PC-3 (cell line): ENCODE data around the gene TIGD2. TPM values are rescaled to one million over a fixed set of nuclear protein-coding genes. Genes with fewer than 3 reads are reported as not detected.

Experiments used
- ATAC-seq: fragments of 200-7000 bp; cut with Tn5 transposase; 2 replicates; pipeline ENCODE4 v1.9.1; 2020; ENCODE audit warnings: mild to moderate bottlenecking, moderate library complexity
- BruUV-seq: library from RNA; stranded (reverse); fragments of 400-500 nt; replicated peaks from 2 replicates; lab custom pipeline; 2021; lab: Mats Ljungman, UMichigan
- CTCF ChIA-PET: fragments of 300-600 bp; sonication (Branson Sonifier 250); formaldehyde crosslinking; loops from one replicate; lab custom pipeline; 2022; ENCODE audit warnings: antibody characterized with exemption; lab: Charles Lee
- POLR2A ChIA-PET: fragments of 300-600 bp; sonication (Branson Sonifier 250); formaldehyde crosslinking; loops from one replicate; lab custom pipeline; 2022; ENCODE audit warnings: antibody characterized with exemption; ENCODE audit not compliant: unreplicated experiment; lab: Charles Lee
- DNase-seq: peaks from one replicate; pipeline ENCODE4 v3.0.0-alpha.2; 2015
- H2AFZ ChIP-seq: fragments of 300-600 bp; sonication (generic); 2 replicates; pipeline ENCODE4 v1.6.0; 2016; ENCODE audit warnings: antibody characterized with exemption, low read length
- H3F3A ChIP-seq: fragments of 300-600 bp; sonication (generic); one replicate; pipeline ENCODE4 v1.6.0; 2017; ENCODE audit warnings: antibody characterized with exemption, low read length, control low read depth, mild to moderate bottlenecking; ENCODE audit not compliant: unreplicated experiment
- H3K27ac ChIP-seq: fragments of 300-600 bp; sonication (generic); 2 replicates; pipeline ENCODE4 v1.5.1; 2016; ENCODE audit warnings: mild to moderate bottlenecking, low read length
- H3K27me3 ChIP-seq: fragments of 300-600 bp; sonication (generic); 2 replicates; pipeline ENCODE4 v1.6.1; 2016; ENCODE audit warnings: low read length, mixed read lengths
- H3K36me3 ChIP-seq: fragments of 300-600 bp; sonication (generic); 2 replicates; pipeline ENCODE4 v1.6.1; 2016; ENCODE audit warnings: low read depth, mixed run types, low read length, mixed read lengths
- H3K4me1 ChIP-seq: fragments of 300-600 bp; sonication (generic); 2 replicates; pipeline ENCODE4 v1.5.1; 2016; ENCODE audit warnings: low read length; ENCODE audit not compliant: insufficient read depth
- H3K4me2 ChIP-seq: fragments of 300-600 bp; sonication (generic); 2 replicates; pipeline ENCODE4 v1.6.0; 2016; ENCODE audit warnings: low read length
- H3K4me3 ChIP-seq: fragments of 300-600 bp; sonication (generic); 2 replicates; pipeline ENCODE4 v1.5.1; 2016; ENCODE audit warnings: mild to moderate bottlenecking, low read length, mixed read lengths
- H3K79me2 ChIP-seq: fragments of 300-600 bp; sonication (generic); 2 replicates; pipeline ENCODE4 v1.6.1; 2017; ENCODE audit warnings: low read length, mixed read lengths
- H3K9ac ChIP-seq: fragments of 300-600 bp; sonication (generic); 2 replicates; pipeline ENCODE4 v1.6.0; 2016; ENCODE audit warnings: mild to moderate bottlenecking, low read length
- H3K9me2 ChIP-seq: fragments of 300-600 bp; sonication (generic); replicated peaks from 2 replicates; pipeline ENCODE4 v1.6.1; 2016; ENCODE audit warnings: mixed run types, low read length, mixed read lengths
- H3K9me3 ChIP-seq: fragments of 300-600 bp; sonication (generic); 2 replicates; pipeline ENCODE4 v1.6.1; 2016; ENCODE audit warnings: low read length, mixed read lengths
- H4K20me1 ChIP-seq: fragments of 300-600 bp; sonication (generic); 2 replicates; pipeline ENCODE4 v1.6.1; 2016; ENCODE audit warnings: low read length, mixed read lengths
- CTCF ChIP-seq: fragments of 300-600 bp; sonication (generic); conservative IDR thresholded peaks from 2 replicates; pipeline ENCODE4 v1.5.1; 2017; ENCODE audit warnings: antibody characterized with exemption, low read depth, mild to moderate bottlenecking, low read length
- EZH2 ChIP-seq: fragments of 300-600 bp; sonication (generic); IDR thresholded peaks from one replicate; pipeline ENCODE4 v1.6.1; 2017; ENCODE audit warnings: antibody characterized with exemption, mild to moderate bottlenecking, low read length; ENCODE audit not compliant: unreplicated experiment
- EZH2phosphoT487 ChIP-seq: fragments of 300-600 bp; sonication (generic); IDR thresholded peaks from 2 replicates; pipeline ENCODE4 v1.6.1; 2018; ENCODE audit warnings: mild to moderate bottlenecking, antibody characterized with exemption, low read length, borderline replicate concordance
- intact Hi-C: fragments of 100-400 bp; cut with micrococcal nuclease; formaldehyde crosslinking; loops from 2 replicates; pipeline ENCODE4 v1.9.0; 2023
- total RNA-seq: library from RNA; depleted of rRNA; stranded (reverse); fragments of >200 nt; gene quantifications from 2 replicates; pipeline ENCODE4 v1.2.3, GENCODE V29; 2014

The TIGD2 gene
- total RNA-seq, 1 experiment from 2014 or later, result 5.4 TPM

- no peaks in the 10 kb centered on the region for H3K27me3 ChIP-seq
- H3K9me3 ChIP-seq, result no peaks in the 10 kb centered on the region
- no TSS peak for BruUV-seq
- peak; percentile 77 for DNase-seq
- peak overlapping the region; percentile 9; the same call in 1 of the 2 replicates for H3K4me2 ChIP-seq
- H3K9me2 ChIP-seq, result no peaks in the 10 kb centered on the region
- peaks cover 14% of the 10 kb centered on the region for H3K4me1 ChIP-seq
- ChIA-PET POLR2A (no interaction called here), CTCF (no interaction called here)
- TF ChIP-seq EZH2 (no peak), EZH2phosphoT487 (no peak), CTCF (no peak)
- ATAC-seq, result peak; percentile 38; the same call in 1 of the 2 replicates
- H3K79me2 ChIP-seq, result no peaks in the 10 kb centered on the region
- H3K36me3 ChIP-seq, result no peaks in the 10 kb centered on the region
- H3F3A ChIP-seq, result no peaks in the 10 kb centered on the region
- no peaks in the 10 kb centered on the region for H4K20me1 ChIP-seq
- no peak overlapping the region; the same call in 1 of the 2 replicates for H3K27ac ChIP-seq
- intact Hi-C loops, result no loop called here
- H3K9ac ChIP-seq, result no peak overlapping the region
- no peak overlapping the region for H3K4me3 ChIP-seq
- H2AFZ ChIP-seq, result no peak overlapping the region
Observed at GRCh38 chr4:89136525-89136924, 25.2 kb downstream of the TIGD2 start.

- no peak for ATAC-seq
- intact Hi-C loops, result no loop called here
- CTCF ChIA-PET, result no interaction called here
Observed at GRCh38 chr4:89137231-89137630, 25.9 kb downstream of the TIGD2 start.

More at GRCh38 chr4:89137231-89137630, 25.9 kb downstream of the TIGD2 start:
- Histone ChIP-seq H3K4me3 (no peak overlapping the region), H3K27ac (no peak overlapping the region), H3F3A (no peaks in the 10 kb centered on the region), H3K36me3 (no peaks in the 10 kb centered on the region), H3K4me2 (no peak overlapping the region), H3K27me3 (no peaks in the 10 kb centered on the region), H4K20me1 (no peaks in the 10 kb centered on the region), H3K9me3 (no peaks in the 10 kb centered on the region), H2AFZ (no peak overlapping the region), H3K9ac (no peak overlapping the region), H3K79me2 (no peaks in the 10 kb centered on the region), H3K9me2 (no peaks in the 10 kb centered on the region), H3K4me1 (peaks cover 14% of the 10 kb centered on the region)
- DNase-seq, result no peak
- no TSS peak for BruUV-seq
- POLR2A ChIA-PET, result no interaction called here
- no peak for TF ChIP-seq EZH2phosphoT487
- no peak for TF ChIP-seq CTCF
- TF ChIP-seq EZH2, result no peak
